Measurements from ENCODE around the gene RREB1. TPM values are rescaled to one million over a fixed set of nuclear protein-coding genes. Genes with fewer than 3 reads are reported as not detected.

Gene RREB1
- total RNA-seq, 1 experiment from 2014 or later, result 30.7 TPM

GRCh38 chr6:7075341-7076000 lies 32.3 kb upstream of the RREB1 start:
- ATAC-seq (no peak), DNase-seq (ENCODE audit: low read depth, low spot score) (no peak)
- POLR2A ChIA-PET, result interaction anchor here (0.5 kb wide), 1 partner anchor 147 kb away, joined by 3 read pairs; no protein-coding TSS in a partner anchor
- CTCF ChIA-PET, result no interaction called here
- Histone ChIP-seq H3K9me3 (ENCODE audit: control insufficient read depth, insufficient read depth, low read depth, low read length) (no peaks in the 10 kb centered on the region), H3K36me3 (ENCODE audit: control insufficient read depth, insufficient read depth, low read length) (no peaks in the 10 kb centered on the region), H3K27ac (ENCODE audit: low read length) (no peak overlapping the region), H3K4me1 (ENCODE audit: control insufficient read depth, insufficient read depth, low read length) (no peaks in the 10 kb centered on the region), H3K4me3 (ENCODE audit: low read depth in 2 of 2, low read length in 2 of 2) (no peak overlapping the region), H3K27me3 (ENCODE audit: control insufficient read depth, insufficient read depth, low read length) (no peaks in the 10 kb centered on the region)
- in situ Hi-C loops (cut with HindIII; ENCODE audit: low pct_unique_long_range_greater_than_20kb, low sequenced_read_pairs) (no loop called here), intact Hi-C loops (cut with micrococcal nuclease; ENCODE audit: unreplicated experiment) (no loop called here)
- TF ChIP-seq TCF7L2 (IDR thresholded peaks at IDR 0.05; ENCODE audit: low read depth, low read length), result no peak
- TF ChIP-seq CTCF (IDR thresholded peaks at IDR 0.05), result no peak
- TF ChIP-seq SIN3A (IDR thresholded peaks at IDR 0.05; ENCODE audit: borderline replicate concordance, insufficient read depth, low read depth, low read length), result no peak
- BruUV-seq (replicated peaks), result no TSS peak

GRCh38 chr6:7077856-7078255 lies 29.9 kb upstream of the RREB1 start:
- H3K9me3 ChIP-seq (ENCODE audit: control insufficient read depth, insufficient read depth, low read depth, low read length), result no peaks in the 10 kb centered on the region
- no peak overlapping the region for H3K27ac ChIP-seq (ENCODE audit: low read length)
- no TSS peak for BruUV-seq (replicated peaks)
- no peak for DNase-seq (ENCODE audit: low read depth, low spot score)
- no peaks in the 10 kb centered on the region for H3K36me3 ChIP-seq (ENCODE audit: control insufficient read depth, insufficient read depth, low read length)
- in situ Hi-C loops (cut with HindIII; ENCODE audit: low pct_unique_long_range_greater_than_20kb, low sequenced_read_pairs) (no loop called here), intact Hi-C loops (cut with micrococcal nuclease; ENCODE audit: unreplicated experiment) (no loop called here)
- no peak for TF ChIP-seq REST (IDR thresholded peaks at IDR 0.05; ENCODE audit: insufficient read depth in 1 of 2, low read depth in 2 of 2, low read length in 1 of 2)
- no peak for TF ChIP-seq SIN3A (IDR thresholded peaks at IDR 0.05; ENCODE audit: borderline replicate concordance, insufficient read depth, low read depth, low read length)
- TF ChIP-seq CTCF (IDR thresholded peaks at IDR 0.05), result no peak
- no peak for TF ChIP-seq POLR2AphosphoS5 (IDR thresholded peaks at IDR 0.05; ENCODE audit: low read depth, low read length)
- TF ChIP-seq TCF7L2 (IDR thresholded peaks at IDR 0.05; ENCODE audit: low read depth, low read length), result no peak
- POLR2A ChIA-PET, result interaction anchor here (0.7 kb wide), 1 partner anchor 30 kb away, joined by 10 read pairs; no protein-coding TSS in a partner anchor
- no peak overlapping the region for H3K4me3 ChIP-seq (ENCODE audit: low read depth in 2 of 2, low read length in 2 of 2)
- H3K27me3 ChIP-seq (ENCODE audit: control insufficient read depth, insufficient read depth, low read length), result no peaks in the 10 kb centered on the region
- CTCF ChIA-PET, result no interaction called here
- ATAC-seq, result no peak
- H3K4me1 ChIP-seq (ENCODE audit: control insufficient read depth, insufficient read depth, low read length), result no peaks in the 10 kb centered on the region
